AG04450 (cell line): ENCODE results near the gene PHF10. TPM values are rescaled to one million over a fixed set of nuclear protein-coding genes. Genes with fewer than 3 reads are reported as not detected.

Source experiments
- CTCF ChIA-PET: fragments of 300-600, 350-600 bp; formaldehyde crosslinking; extraction: SDS; loops from one replicate; lab custom pipeline; 2022; ENCODE audit warnings: antibody characterized with exemption, inconsistent platforms; lab: Charles Lee
- POLR2A ChIA-PET: fragments of 350-600 bp; formaldehyde crosslinking; extraction: SDS; loops from one replicate; lab custom pipeline; 2021; ENCODE audit warnings: antibody characterized with exemption, inconsistent platforms; lab: Yijun Ruan, JAX
- DNase-seq: peaks from one replicate; pipeline ENCODE4 v3.0.0-alpha.2; 2011; ENCODE audit warnings: low read depth, low spot score
- H3K27ac ChIP-seq: one replicate; pipeline ENCODE4 v1.5.1; 2012; ENCODE audit warnings: low read depth, low read length, control low read depth
- H3K27me3 ChIP-seq: one replicate; pipeline ENCODE4 v1.6.0; 2012; ENCODE audit warnings: low read length; ENCODE audit not compliant: control insufficient read depth, insufficient read depth
- H3K4me3 ChIP-seq: 2 replicates; pipeline ENCODE4 v1.5.1; 2011; ENCODE audit warnings: mild to moderate bottlenecking, low read depth, low read length, control low read depth
- H3K9me3 ChIP-seq: 2 replicates; pipeline ENCODE4 v1.5.1; 2012; ENCODE audit warnings: low read length; ENCODE audit not compliant: control insufficient read depth, insufficient read depth
- CTCF ChIP-seq: IDR thresholded peaks from 2 replicates; pipeline ENCODE4 v1.5.1; 2011; ENCODE audit warnings: low read depth, low read length, control low read depth, inconsistent platforms
- polyA plus RNA-seq: library from polyadenylated mRNA; depleted of rRNA; stranded (reverse); fragments of >200 nt; gene quantifications from 2 replicates; pipeline ENCODE4 v1.2.3, GENCODE V29; 2011

PHF10 gene
- polyA plus RNA-seq, 1 experiment = 25.9 TPM

GRCh38 chr6:169746556-169746955 is 22.3 kb upstream of the PHF10 start:
- Histone ChIP-seq H3K9me3 (no peaks in the 10 kb centered on the region), H3K27ac (no peak overlapping the region), H3K27me3 (no peaks in the 10 kb centered on the region), H3K4me3 (no peak overlapping the region)
- no peak for DNase-seq
- TF ChIP-seq CTCF = no peak
- CTCF ChIA-PET = no interaction called here
- POLR2A ChIA-PET = no interaction called here

- ChIA-PET POLR2A (no interaction called here), CTCF (no interaction called here)
- H3K9me3 ChIP-seq = no peaks in the 10 kb centered on the region
- H3K27me3 ChIP-seq = no peaks in the 10 kb centered on the region
- no peak overlapping the region for H3K4me3 ChIP-seq
- TF ChIP-seq CTCF = no peak
- no peak for DNase-seq
- H3K27ac ChIP-seq = no peak overlapping the region
Observed at GRCh38 chr6:169745405-169745804, 21.1 kb upstream of the PHF10 start.

GRCh38 chr6:169741344-169741743 is 17.0 kb upstream of the PHF10 start:
- POLR2A ChIA-PET = interaction anchor here (0.6 kb wide), 1 partner anchor 8 kb away, joined by 3 read pairs; no protein-coding TSS in a partner anchor
- no peak overlapping the region for H3K4me3 ChIP-seq
- CTCF ChIA-PET = interaction anchor here (0.9 to 1.3 kb wide), 4 partner anchors 9 to 789 kb away, joined by 3 to 7 read pairs (median 3); partner anchors contain the start of genes DYNLT2 and ERMARD
- no peak for DNase-seq
- no peak for TF ChIP-seq CTCF
- no peak overlapping the region for H3K27ac ChIP-seq
- H3K9me3 ChIP-seq = no peaks in the 10 kb centered on the region
- H3K27me3 ChIP-seq = peaks cover 5% of the 10 kb centered on the region

GRCh38 chr6:169738976-169739529 is 14.8 kb upstream of the PHF10 start:
- DNase-seq = no peak
- CTCF ChIA-PET = no interaction called here

More at GRCh38 chr6:169738976-169739529, 14.8 kb upstream of the PHF10 start:
- H3K27ac ChIP-seq = no peak overlapping the region
- POLR2A ChIA-PET = interaction anchor here (0.6 kb wide), 1 partner anchor 120 kb away, joined by 7 read pairs; no protein-coding TSS in a partner anchor
- H3K27me3 ChIP-seq = peaks cover 5% of the 10 kb centered on the region
- no peaks in the 10 kb centered on the region for H3K9me3 ChIP-seq
- TF ChIP-seq CTCF = no peak
- H3K4me3 ChIP-seq = no peak overlapping the region
